RWPE1 (cell line): ENCODE results near the gene TMEM201.
"Not testable (repeated sequence)": the region's sequence is repeated elsewhere in the genome, so short reads cannot be mapped to it uniquely, and the experiment has no call there.

ENCODE experiments used
- CTCF ChIA-PET: fragments of 350-600 bp; sonication (Branson Sonifier 250); formaldehyde crosslinking; extraction: SDS; loops from one replicate; lab custom pipeline; 2021; lab: Yijun Ruan, JAX
- POLR2A ChIA-PET: fragments of 400-600 bp; formaldehyde crosslinking; extraction: SDS; loops from one replicate; lab custom pipeline; 2020; ENCODE audit warnings: antibody characterized with exemption; ENCODE audit not compliant: low non-redundant PET; lab: Yijun Ruan, JAX
- DNase-seq: peaks from one replicate; pipeline ENCODE4 v3.0.0; 2012; ENCODE audit warnings: low spot score
- H3K27ac ChIP-seq: fragments of 450-650 bp; 2 replicates; pipeline ENCODE4 v1.5.1; 2017
- CTCF ChIP-seq: fragments of 450-650 bp; conservative IDR thresholded peaks from 2 replicates; pipeline ENCODE4 v1.5.1; 2017; ENCODE audit warnings: low read depth, mild to moderate bottlenecking

TMEM201 gene

GRCh38 chr1:9624081-9624480 is 35.4 kb downstream of the TMEM201 start:
- DNase-seq = no peak
- CTCF ChIA-PET = no interaction called here
- no peak overlapping the region for H3K27ac ChIP-seq
- POLR2A ChIA-PET = no interaction called here
- TF ChIP-seq CTCF = no peak

- H3K27ac ChIP-seq, CTCF ChIA-PET, DNase-seq, POLR2A ChIA-PET: not testable (repeated sequence)
Observed at GRCh38 chr1:9625030-9625429, 36.3 kb downstream of the TMEM201 start.

- TF ChIP-seq CTCF = no peak
- no peak overlapping the region for H3K27ac ChIP-seq
- DNase-seq = no peak
- CTCF ChIA-PET = interaction anchor here (0.6 to 2.0 kb wide), 22 partner anchors 9 to 841 kb away, joined by 3 to 14 read pairs (median 4); no protein-coding TSS in a partner anchor
- POLR2A ChIA-PET = no interaction called here
Observed at GRCh38 chr1:9626201-9626608, 37.5 kb downstream of the TMEM201 start.

DNA sequence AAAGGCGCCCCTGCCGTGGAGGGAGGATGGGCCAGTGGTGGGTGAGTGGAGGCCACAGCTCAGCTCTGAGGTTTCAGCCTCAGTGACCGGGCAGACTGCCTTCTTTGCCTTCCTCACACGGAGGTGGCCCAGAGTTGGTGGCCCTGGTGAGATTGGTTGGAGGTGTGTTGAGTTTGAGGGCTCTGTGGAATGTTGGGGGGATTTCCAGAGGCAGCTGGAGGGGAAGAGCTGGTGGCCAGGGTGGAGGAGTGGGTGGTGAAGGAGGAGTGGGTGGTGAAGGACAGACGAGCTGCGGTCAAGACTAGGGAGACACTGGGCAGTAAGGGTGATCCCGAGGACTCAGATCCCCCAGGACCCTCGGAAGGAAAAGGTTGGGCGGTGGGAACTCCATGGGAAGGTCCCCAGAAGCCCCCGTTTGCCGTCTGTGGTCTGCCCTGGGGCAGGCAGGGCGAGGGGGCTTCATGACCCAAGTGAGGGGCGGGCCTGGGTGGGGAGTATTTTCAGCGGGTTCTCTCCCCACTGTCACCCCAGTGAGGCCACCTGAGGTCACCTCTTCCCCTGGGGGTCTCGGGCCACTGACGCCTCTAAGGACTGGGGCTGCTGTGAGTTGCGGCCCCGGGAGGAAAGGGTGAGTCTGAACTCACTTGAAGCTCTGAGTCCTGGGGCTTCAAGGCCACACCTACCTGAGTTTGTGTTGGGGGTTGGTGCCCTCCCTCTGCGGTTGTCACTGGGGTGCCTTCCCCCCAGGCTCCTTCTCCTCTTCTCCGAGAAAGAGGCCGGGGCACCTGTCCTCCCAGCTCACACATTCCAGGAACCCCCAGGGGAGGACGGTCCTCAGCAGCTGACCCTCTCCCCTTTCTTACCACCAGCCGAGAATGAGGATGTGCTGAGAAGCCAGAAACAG is 40.1 kb downstream of the TMEM201 start:
- TF ChIP-seq CTCF = no peak
- CTCF ChIA-PET = interaction anchor here (0.6 to 2.0 kb wide), 8 partner anchors 9 to 286 kb away, joined by 3 to 11 read pairs (median 4); partner anchors contain the start of gene PIK3CD
- no peak overlapping the region for H3K27ac ChIP-seq
- POLR2A ChIA-PET = no interaction called here
- DNase-seq = no peak

GRCh38 chr1:9629445-9630201 is 40.9 kb downstream of the TMEM201 start:
- CTCF ChIA-PET = interaction anchor here (0.6 to 1.4 kb wide), 4 partner anchors 22 to 863 kb away, joined by 3 to 4 read pairs (median 4); partner anchors contain the start of gene PIK3CD
- POLR2A ChIA-PET = no interaction called here
- TF ChIP-seq CTCF = no peak
- no peak for DNase-seq
- H3K27ac ChIP-seq = no peak overlapping the region

- no peak overlapping the region for H3K27ac ChIP-seq
- TF ChIP-seq CTCF = no peak
- ChIA-PET CTCF (interaction anchor here (0.6 kb wide), 1 partner anchor 862 kb away, joined by 4 read pairs; no protein-coding TSS in a partner anchor), POLR2A (no interaction called here)
- DNase-seq = no peak
Observed at GRCh38 chr1:9630331-9631111, 41.8 kb downstream of the TMEM201 start.
